Measurements from ENCODE around the gene NDEL1.

Gene NDEL1

GRCh38 chr17:8419305-8419704 lies 16.4 kb upstream of the NDEL1 start:
- peaks cover 60% of the 10 kb centered on the region for H3K27me3 Mint-ChIP-seq (ENCODE audit: low read depth, poor library complexity)
- no peaks in the 10 kb centered on the region for H3K4me1 Mint-ChIP-seq
- DNase-seq, result no peak
- TF ChIP-seq, protein P1, sequence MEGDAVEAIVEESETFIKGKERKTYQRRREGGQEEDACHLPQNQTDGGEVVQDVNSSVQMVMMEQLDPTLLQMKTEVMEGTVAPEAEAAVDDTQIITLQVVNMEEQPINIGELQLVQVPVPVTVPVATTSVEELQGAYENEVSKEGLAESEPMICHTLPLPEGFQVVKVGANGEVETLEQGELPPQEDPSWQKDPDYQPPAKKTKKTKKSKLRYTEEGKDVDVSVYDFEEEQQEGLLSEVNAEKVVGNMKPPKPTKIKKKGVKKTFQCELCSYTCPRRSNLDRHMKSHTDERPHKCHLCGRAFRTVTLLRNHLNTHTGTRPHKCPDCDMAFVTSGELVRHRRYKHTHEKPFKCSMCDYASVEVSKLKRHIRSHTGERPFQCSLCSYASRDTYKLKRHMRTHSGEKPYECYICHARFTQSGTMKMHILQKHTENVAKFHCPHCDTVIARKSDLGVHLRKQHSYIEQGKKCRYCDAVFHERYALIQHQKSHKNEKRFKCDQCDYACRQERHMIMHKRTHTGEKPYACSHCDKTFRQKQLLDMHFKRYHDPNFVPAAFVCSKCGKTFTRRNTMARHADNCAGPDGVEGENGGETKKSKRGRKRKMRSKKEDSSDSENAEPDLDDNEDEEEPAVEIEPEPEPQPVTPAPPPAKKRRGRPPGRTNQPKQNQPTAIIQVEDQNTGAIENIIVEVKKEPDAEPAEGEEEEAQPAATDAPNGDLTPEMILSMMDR (IDR thresholded peaks at IDR 0.05), result no peak
- no peak overlapping the region for H3K4me3 Mint-ChIP-seq
- H3K36me3 Mint-ChIP-seq (ENCODE audit: low read depth), result no peaks in the 10 kb centered on the region
- H3K9me3 Mint-ChIP-seq, result no peaks in the 10 kb centered on the region
- H3K27ac Mint-ChIP-seq, result no peak overlapping the region

DNA sequence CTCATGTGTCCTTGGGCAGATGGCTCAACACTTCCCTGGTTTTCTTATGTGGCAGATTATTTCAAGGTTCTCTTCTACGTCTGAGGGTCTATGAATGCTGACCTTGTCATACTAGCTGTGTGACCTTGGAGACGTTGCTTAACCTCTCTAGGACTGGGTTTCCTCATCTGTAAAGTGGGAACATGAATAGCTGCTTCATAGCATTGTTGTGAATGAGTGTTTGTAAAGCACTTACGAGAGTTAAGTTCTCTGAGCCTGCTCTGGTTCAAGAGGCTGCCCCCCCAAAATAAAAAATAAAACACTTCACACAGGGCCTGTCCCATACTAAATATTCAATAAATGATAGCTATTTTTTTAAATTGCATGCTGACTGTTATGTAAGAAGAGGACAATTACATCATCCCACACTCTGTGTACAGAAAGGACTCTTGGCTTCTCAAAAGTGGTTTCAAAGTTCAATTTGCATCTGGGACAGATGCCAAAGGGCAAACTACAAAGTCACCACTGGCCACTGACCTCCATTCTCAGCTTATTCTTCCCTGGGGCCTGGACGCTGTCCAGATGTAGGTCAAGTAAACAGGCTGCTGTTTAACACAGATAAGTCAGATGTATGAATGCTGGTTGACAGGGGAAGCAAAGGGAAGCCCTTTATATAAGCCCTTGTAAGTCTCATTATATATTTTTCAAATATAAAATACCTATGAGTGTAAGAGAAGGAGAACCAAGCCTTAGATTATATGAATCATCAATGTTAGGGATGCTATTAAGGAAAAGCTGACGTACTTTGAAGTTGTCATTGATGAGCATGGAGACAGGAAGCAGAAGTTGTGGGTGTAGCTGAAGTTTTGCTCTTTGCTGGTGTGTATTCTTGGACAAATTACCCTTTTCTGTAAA lies 15.4 kb upstream of the NDEL1 start:
- TF ChIP-seq, protein P1 (IDR thresholded peaks at IDR 0.05), result no peak
- H3K9me3 Mint-ChIP-seq, result no peaks in the 10 kb centered on the region
- H3K4me1 Mint-ChIP-seq, result no peaks in the 10 kb centered on the region
- H3K27ac Mint-ChIP-seq, result no peak overlapping the region
- DNase-seq, result no peak
- H3K36me3 Mint-ChIP-seq (ENCODE audit: low read depth), result no peaks in the 10 kb centered on the region
- no peak overlapping the region for H3K4me3 Mint-ChIP-seq
- H3K27me3 Mint-ChIP-seq (ENCODE audit: low read depth, poor library complexity), result peaks cover 57% of the 10 kb centered on the region

- H3K9me3 Mint-ChIP-seq, result no peaks in the 10 kb centered on the region
- no peaks in the 10 kb centered on the region for H3K36me3 Mint-ChIP-seq (ENCODE audit: low read depth)
- TF ChIP-seq, protein P1 (IDR thresholded peaks at IDR 0.05), result no peak
- no peak overlapping the region for H3K4me3 Mint-ChIP-seq
- DNase-seq, result no peak
- H3K27me3 Mint-ChIP-seq (ENCODE audit: low read depth, poor library complexity), result peaks cover 45% of the 10 kb centered on the region
- H3K27ac Mint-ChIP-seq, result no peak overlapping the region
- H3K4me1 Mint-ChIP-seq, result no peaks in the 10 kb centered on the region
Measured at GRCh38 chr17:8421571-8421970, 14.1 kb upstream of the NDEL1 start.

DNA sequence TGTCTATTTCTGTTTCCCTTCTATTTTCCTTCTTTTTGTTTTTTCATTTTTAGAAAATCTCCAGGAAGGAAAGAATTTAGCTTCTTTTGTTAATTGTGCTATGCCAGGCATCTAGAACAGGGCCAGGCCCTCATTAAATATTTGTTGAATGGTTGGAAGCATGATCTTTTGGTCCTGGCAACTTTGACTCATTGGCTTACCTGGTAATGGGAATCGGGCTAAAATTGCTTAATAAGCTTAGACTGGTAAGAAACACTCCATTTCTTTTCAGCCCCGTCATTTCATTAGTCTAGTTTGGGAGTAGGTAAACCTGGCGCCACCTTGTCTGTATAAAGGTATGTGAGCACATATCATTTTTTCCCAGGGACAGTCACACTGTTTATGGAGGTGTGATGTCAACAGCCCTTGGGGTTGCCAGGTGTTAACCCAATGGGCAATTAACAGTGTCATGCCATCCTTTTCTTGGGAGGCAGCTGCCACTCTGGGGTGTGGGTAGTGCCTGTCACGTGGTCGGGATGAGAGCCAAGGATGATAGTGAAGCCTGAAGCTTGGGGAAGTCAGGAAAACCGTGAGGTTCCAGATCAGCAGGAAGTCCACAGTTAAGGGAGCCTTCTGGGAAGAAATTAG lies 9.5 kb upstream of the NDEL1 start:
- Mint-ChIP-seq H3K27me3 (ENCODE audit: low read depth, poor library complexity) (peaks cover 15% of the 10 kb centered on the region), H3K36me3 (ENCODE audit: low read depth) (no peaks in the 10 kb centered on the region), H3K27ac (no peak overlapping the region), H3K4me1 (no peaks in the 10 kb centered on the region), H3K4me3 (no peak overlapping the region), H3K9me3 (no peaks in the 10 kb centered on the region)
- no peak for DNase-seq
- TF ChIP-seq, protein P1 (IDR thresholded peaks at IDR 0.05), result no peak

GRCh38 chr17:8426802-8427201 lies 8.9 kb upstream of the NDEL1 start:
- DNase-seq, result no peak
- H3K36me3 Mint-ChIP-seq (ENCODE audit: low read depth), result no peaks in the 10 kb centered on the region
- peaks cover 13% of the 10 kb centered on the region for H3K27me3 Mint-ChIP-seq (ENCODE audit: low read depth, poor library complexity)
- no peak overlapping the region for H3K4me3 Mint-ChIP-seq
- TF ChIP-seq, protein P1 (IDR thresholded peaks at IDR 0.05), result no peak
- H3K4me1 Mint-ChIP-seq, result no peaks in the 10 kb centered on the region
- H3K27ac Mint-ChIP-seq, result no peak overlapping the region
- H3K9me3 Mint-ChIP-seq, result no peaks in the 10 kb centered on the region
